WTC11 (cell line): Measurements from ENCODE around the gene AGAP1. TPM values are rescaled to one million over a fixed set of nuclear protein-coding genes. Genes with fewer than 3 reads are reported as not detected.

Experiments
- ATAC-seq: fragments of 200-7000 bp; cut with Tn5 transposase; 2 replicates; pipeline ENCODE4 v1.10.0; 2021; ENCODE audit warnings: mild to moderate bottlenecking, moderate library complexity
- CTCF ChIA-PET: fragments of 300-600 bp; sonication (Branson Sonifier 250); formaldehyde crosslinking; loops from one replicate; lab custom pipeline; 2021; ENCODE audit warnings: antibody characterized with exemption; lab: Charles Lee
- POLR2A ChIA-PET: fragments of 350-600 bp; sonication (Branson Sonifier 250); formaldehyde crosslinking; loops from one replicate; lab custom pipeline; 2021; ENCODE audit warnings: antibody characterized with exemption; lab: Charles Lee
- DNase-seq: peaks from one replicate; pipeline ENCODE4 v3.0.0; 2021; ENCODE audit warnings: low spot score
- H3K27ac Mint-ChIP-seq: 2 replicates; pipeline ENCODE4 v1.8.0; 2021; ENCODE audit warnings: mixed read lengths
- H3K27me3 Mint-ChIP-seq: 2 replicates; pipeline ENCODE4 v1.8.0; 2021; ENCODE audit warnings: low read depth, mild to moderate bottlenecking, moderate library complexity, mixed read lengths
- H3K36me3 Mint-ChIP-seq: 2 replicates; pipeline ENCODE4 v1.8.0; 2021; ENCODE audit warnings: mixed read lengths
- H3K4me1 Mint-ChIP-seq: 2 replicates; pipeline ENCODE4 v1.8.0; 2022; ENCODE audit warnings: mixed read lengths
- H3K4me3 Mint-ChIP-seq: 2 replicates; pipeline ENCODE4 v1.8.0; 2021; ENCODE audit warnings: mild to moderate bottlenecking, moderate library complexity, mixed read lengths
- H3K9me3 Mint-ChIP-seq: 2 replicates; pipeline ENCODE4 v1.8.0; 2021; ENCODE audit warnings: mixed read lengths
- CREB1 ChIP-seq: sonication (generic); formaldehyde crosslinking; IDR thresholded peaks from 2 replicates; pipeline ENCODE4 v1.8.0; 2023; ENCODE audit warnings: mild to moderate bottlenecking, missing genetic modification reagents
- JAZF1 ChIP-seq: fragments of 250-450 bp; sonication (Bioruptor Pico); IDR thresholded peaks from 2 replicates; pipeline ENCODE4 v1.9.0; 2021; ENCODE audit warnings: moderate library complexity, mild to moderate bottlenecking, inconsistent platforms
- NFE2L1 ChIP-seq: sonication (generic); formaldehyde crosslinking; IDR thresholded peaks from 2 replicates; pipeline ENCODE4 v1.8.1; 2023; ENCODE audit warnings: missing genetic modification reagents
- NFYB ChIP-seq: sonication (generic); formaldehyde crosslinking; conservative IDR thresholded peaks from 2 replicates; pipeline ENCODE4 v1.8.0; 2022; ENCODE audit warnings: low read depth, missing genetic modification reagents
- OVOL2 ChIP-seq: fragments of 250-450 bp; sonication (Bioruptor Pico); IDR thresholded peaks from 2 replicates; pipeline ENCODE4 v1.9.0; 2021; ENCODE audit warnings: mild to moderate bottlenecking, borderline replicate concordance
- PRRX2 ChIP-seq: fragments of 250-450 bp; sonication (Bioruptor Pico); IDR thresholded peaks from 2 replicates; pipeline ENCODE4 v1.8.0; 2021; ENCODE audit warnings: mild to moderate bottlenecking
- SMAD4 ChIP-seq: sonication (generic); formaldehyde crosslinking; IDR thresholded peaks from 2 replicates; pipeline ENCODE4 v1.8.0; 2022; ENCODE audit warnings: mild to moderate bottlenecking, missing genetic modification reagents
- SP1 ChIP-seq: sonication (generic); formaldehyde crosslinking; conservative IDR thresholded peaks from 2 replicates; pipeline ENCODE4 v1.8.1; 2022; ENCODE audit warnings: missing genetic modification reagents
- TCF7 ChIP-seq: sonication (generic); formaldehyde crosslinking; IDR thresholded peaks from 2 replicates; pipeline ENCODE4 v1.8.0; 2022; ENCODE audit warnings: mild to moderate bottlenecking, low read depth, missing genetic modification reagents, moderate library complexity
- ZNF423 ChIP-seq: fragments of 250-450 bp; sonication (Bioruptor Pico); IDR thresholded peaks from 2 replicates; pipeline ENCODE4 v2.1.2; 2022; ENCODE audit warnings: mild to moderate bottlenecking, moderate library complexity
- total RNA-seq: library from RNA; stranded (reverse); gene quantifications from 3 replicates; pipeline ENCODE4 v1.2.3, GENCODE V29; 2021
- TF ChIP-seq, protein P1 (sequence below): sonication (generic); formaldehyde crosslinking; IDR thresholded peaks from 2 replicates; pipeline ENCODE4 v1.8.0; 2022; ENCODE audit warnings: mild to moderate bottlenecking, missing genetic modification reagents
- TF ChIP-seq, protein P2 (sequence below): sonication (generic); formaldehyde crosslinking; IDR thresholded peaks from 2 replicates; pipeline ENCODE4 v1.8.0; 2023; ENCODE audit warnings: missing genetic modification reagents
- TF ChIP-seq, protein P3 (sequence below): sonication (generic); formaldehyde crosslinking; IDR thresholded peaks from 2 replicates; pipeline ENCODE4 v1.8.1; 2023; ENCODE audit warnings: mild to moderate bottlenecking, missing genetic modification reagents
- TF ChIP-seq, protein P4 (sequence below): sonication (generic); formaldehyde crosslinking; IDR thresholded peaks from 2 replicates; pipeline ENCODE4 v1.8.1; 2022; ENCODE audit warnings: low read depth, missing genetic modification reagents, borderline replicate concordance
- TF ChIP-seq, protein P5 (sequence below): sonication (generic); formaldehyde crosslinking; IDR thresholded peaks from 2 replicates; pipeline ENCODE4 v1.8.1; 2023; ENCODE audit warnings: mild to moderate bottlenecking, missing genetic modification reagents, borderline replicate concordance
- TF ChIP-seq, protein P6 (sequence below): sonication (generic); formaldehyde crosslinking; IDR thresholded peaks from 2 replicates; pipeline ENCODE4 v1.8.1; 2023; ENCODE audit warnings: mild to moderate bottlenecking, missing genetic modification reagents, moderate library complexity
- TF ChIP-seq, protein P7 (sequence below): sonication (generic); formaldehyde crosslinking; IDR thresholded peaks from 2 replicates; pipeline ENCODE4 v1.8.1; 2022; ENCODE audit warnings: low read depth, mild to moderate bottlenecking, moderate library complexity, missing genetic modification reagents, borderline replicate concordance

The AGAP1 gene
- total RNA-seq, 1 experiment from 2014 or later = 49.3 TPM

DNA sequence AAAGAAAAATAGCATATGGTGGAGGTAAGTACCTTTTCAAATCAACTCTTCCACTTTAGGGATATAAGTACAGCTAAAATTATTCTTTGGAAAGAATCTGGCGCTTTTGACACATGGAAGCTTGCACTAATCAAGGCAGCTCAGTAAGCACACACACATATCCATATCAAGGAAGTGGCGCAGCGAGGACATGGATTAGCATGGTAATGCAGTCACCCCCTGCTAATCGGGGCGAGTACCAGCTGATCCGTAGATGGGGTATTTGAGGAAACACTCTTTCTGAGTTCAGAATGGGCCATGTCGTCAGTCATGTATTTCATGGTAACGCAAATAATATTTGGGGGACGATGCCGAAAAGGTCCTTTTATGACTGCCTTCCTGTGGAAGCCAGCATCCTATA is 429.0 kb downstream of the AGAP1 start:
- Mint-ChIP-seq H3K27me3 (no peaks in the 10 kb centered on the region), H3K36me3 (peaks cover 7% of the 10 kb centered on the region), H3K27ac (no peak overlapping the region), H3K9me3 (no peaks in the 10 kb centered on the region), H3K4me1 (peaks cover 14% of the 10 kb centered on the region), H3K4me3 (no peak overlapping the region)
- ATAC-seq (no peak), DNase-seq (no peak)
- CTCF ChIA-PET = interaction anchor here (0.5 to 1.5 kb wide), 2 partner anchors 11 to 143 kb away, joined by 3 to 5 read pairs; no protein-coding TSS in a partner anchor
- TF ChIP-seq, protein P1, sequence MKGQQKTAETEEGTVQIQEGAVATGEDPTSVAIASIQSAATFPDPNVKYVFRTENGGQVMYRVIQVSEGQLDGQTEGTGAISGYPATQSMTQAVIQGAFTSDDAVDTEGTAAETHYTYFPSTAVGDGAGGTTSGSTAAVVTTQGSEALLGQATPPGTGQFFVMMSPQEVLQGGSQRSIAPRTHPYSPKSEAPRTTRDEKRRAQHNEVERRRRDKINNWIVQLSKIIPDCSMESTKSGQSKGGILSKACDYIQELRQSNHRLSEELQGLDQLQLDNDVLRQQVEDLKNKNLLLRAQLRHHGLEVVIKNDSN = no peak
- TF ChIP-seq JAZF1 (CRISPR knock-in tag) = no peak
- TF ChIP-seq, protein P2, sequence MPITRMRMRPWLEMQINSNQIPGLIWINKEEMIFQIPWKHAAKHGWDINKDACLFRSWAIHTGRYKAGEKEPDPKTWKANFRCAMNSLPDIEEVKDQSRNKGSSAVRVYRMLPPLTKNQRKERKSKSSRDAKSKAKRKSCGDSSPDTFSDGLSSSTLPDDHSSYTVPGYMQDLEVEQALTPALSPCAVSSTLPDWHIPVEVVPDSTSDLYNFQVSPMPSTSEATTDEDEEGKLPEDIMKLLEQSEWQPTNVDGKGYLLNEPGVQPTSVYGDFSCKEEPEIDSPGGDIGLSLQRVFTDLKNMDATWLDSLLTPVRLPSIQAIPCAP (CRISPR knock-in tag) = no peak
- no peak for TF ChIP-seq SMAD4 (CRISPR knock-in tag)
- TF ChIP-seq, protein P3, sequence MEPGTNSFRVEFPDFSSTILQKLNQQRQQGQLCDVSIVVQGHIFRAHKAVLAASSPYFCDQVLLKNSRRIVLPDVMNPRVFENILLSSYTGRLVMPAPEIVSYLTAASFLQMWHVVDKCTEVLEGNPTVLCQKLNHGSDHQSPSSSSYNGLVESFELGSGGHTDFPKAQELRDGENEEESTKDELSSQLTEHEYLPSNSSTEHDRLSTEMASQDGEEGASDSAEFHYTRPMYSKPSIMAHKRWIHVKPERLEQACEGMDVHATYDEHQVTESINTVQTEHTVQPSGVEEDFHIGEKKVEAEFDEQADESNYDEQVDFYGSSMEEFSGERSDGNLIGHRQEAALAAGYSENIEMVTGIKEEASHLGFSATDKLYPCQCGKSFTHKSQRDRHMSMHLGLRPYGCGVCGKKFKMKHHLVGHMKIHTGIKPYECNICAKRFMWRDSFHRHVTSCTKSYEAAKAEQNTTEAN (CRISPR knock-in tag) = no peak
- no peak for TF ChIP-seq OVOL2 (CRISPR knock-in tag)
- no peak for TF ChIP-seq CREB1
- TF ChIP-seq PRRX2 = no peak
- no peak for TF ChIP-seq NFE2L1 (CRISPR knock-in tag)
- no peak for TF ChIP-seq SP1 (CRISPR knock-in tag)
- TF ChIP-seq, protein P4, sequence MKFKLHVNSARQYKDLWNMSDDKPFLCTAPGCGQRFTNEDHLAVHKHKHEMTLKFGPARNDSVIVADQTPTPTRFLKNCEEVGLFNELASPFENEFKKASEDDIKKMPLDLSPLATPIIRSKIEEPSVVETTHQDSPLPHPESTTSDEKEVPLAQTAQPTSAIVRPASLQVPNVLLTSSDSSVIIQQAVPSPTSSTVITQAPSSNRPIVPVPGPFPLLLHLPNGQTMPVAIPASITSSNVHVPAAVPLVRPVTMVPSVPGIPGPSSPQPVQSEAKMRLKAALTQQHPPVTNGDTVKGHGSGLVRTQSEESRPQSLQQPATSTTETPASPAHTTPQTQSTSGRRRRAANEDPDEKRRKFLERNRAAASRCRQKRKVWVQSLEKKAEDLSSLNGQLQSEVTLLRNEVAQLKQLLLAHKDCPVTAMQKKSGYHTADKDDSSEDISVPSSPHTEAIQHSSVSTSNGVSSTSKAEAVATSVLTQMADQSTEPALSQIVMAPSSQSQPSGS (CRISPR knock-in tag) = no peak
- TF ChIP-seq TCF7 (CRISPR knock-in tag) = no peak
- TF ChIP-seq NFYB (CRISPR knock-in tag) = no peak
- TF ChIP-seq ZNF423 = no peak
- TF ChIP-seq, protein P5, sequence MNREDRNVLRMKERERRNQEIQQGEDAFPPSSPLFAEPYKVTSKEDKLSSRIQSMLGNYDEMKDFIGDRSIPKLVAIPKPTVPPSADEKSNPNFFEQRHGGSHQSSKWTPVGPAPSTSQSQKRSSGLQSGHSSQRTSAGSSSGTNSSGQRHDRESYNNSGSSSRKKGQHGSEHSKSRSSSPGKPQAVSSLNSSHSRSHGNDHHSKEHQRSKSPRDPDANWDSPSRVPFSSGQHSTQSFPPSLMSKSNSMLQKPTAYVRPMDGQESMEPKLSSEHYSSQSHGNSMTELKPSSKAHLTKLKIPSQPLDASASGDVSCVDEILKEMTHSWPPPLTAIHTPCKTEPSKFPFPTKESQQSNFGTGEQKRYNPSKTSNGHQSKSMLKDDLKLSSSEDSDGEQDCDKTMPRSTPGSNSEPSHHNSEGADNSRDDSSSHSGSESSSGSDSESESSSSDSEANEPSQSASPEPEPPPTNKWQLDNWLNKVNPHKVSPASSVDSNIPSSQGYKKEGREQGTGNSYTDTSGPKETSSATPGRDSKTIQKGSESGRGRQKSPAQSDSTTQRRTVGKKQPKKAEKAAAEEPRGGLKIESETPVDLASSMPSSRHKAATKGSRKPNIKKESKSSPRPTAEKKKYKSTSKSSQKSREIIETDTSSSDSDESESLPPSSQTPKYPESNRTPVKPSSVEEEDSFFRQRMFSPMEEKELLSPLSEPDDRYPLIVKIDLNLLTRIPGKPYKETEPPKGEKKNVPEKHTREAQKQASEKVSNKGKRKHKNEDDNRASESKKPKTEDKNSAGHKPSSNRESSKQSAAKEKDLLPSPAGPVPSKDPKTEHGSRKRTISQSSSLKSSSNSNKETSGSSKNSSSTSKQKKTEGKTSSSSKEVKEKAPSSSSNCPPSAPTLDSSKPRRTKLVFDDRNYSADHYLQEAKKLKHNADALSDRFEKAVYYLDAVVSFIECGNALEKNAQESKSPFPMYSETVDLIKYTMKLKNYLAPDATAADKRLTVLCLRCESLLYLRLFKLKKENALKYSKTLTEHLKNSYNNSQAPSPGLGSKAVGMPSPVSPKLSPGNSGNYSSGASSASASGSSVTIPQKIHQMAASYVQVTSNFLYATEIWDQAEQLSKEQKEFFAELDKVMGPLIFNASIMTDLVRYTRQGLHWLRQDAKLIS (CRISPR knock-in tag) = no peak
- TF ChIP-seq, protein P6, sequence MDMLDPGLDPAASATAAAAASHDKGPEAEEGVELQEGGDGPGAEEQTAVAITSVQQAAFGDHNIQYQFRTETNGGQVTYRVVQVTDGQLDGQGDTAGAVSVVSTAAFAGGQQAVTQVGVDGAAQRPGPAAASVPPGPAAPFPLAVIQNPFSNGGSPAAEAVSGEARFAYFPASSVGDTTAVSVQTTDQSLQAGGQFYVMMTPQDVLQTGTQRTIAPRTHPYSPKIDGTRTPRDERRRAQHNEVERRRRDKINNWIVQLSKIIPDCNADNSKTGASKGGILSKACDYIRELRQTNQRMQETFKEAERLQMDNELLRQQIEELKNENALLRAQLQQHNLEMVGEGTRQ (CRISPR knock-in tag) = no peak
- TF ChIP-seq, protein P7, sequence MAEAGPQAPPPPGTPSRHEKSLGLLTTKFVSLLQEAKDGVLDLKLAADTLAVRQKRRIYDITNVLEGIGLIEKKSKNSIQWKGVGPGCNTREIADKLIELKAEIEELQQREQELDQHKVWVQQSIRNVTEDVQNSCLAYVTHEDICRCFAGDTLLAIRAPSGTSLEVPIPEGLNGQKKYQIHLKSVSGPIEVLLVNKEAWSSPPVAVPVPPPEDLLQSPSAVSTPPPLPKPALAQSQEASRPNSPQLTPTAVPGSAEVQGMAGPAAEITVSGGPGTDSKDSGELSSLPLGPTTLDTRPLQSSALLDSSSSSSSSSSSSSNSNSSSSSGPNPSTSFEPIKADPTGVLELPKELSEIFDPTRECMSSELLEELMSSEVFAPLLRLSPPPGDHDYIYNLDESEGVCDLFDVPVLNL (CRISPR knock-in tag) = no peak
- POLR2A ChIA-PET = no interaction called here
